BE2C (cell line): ENCODE data around the gene TMEM167A.

Experiments used
- DNase-seq: peaks from one replicate; pipeline ENCODE4 v3.0.0-alpha.2; 2020
- H3K27me3 ChIP-seq: fragments of 250-450 bp; sonication (Bioruptor Pico); 2 replicates; pipeline ENCODE4 v1.5.1; 2020; ENCODE audit warnings: mild to moderate bottlenecking
- H3K36me3 ChIP-seq: fragments of 250-450 bp; sonication (Bioruptor Pico); 2 replicates; pipeline ENCODE4 v1.5.1; 2020; ENCODE audit warnings: mild to moderate bottlenecking
- H3K4me1 ChIP-seq: fragments of 250-450 bp; sonication (Bioruptor Pico); 2 replicates; pipeline ENCODE4 v1.5.1; 2020
- H3K4me3 ChIP-seq: 2 replicates; pipeline ENCODE4 v1.5.1; 2011; ENCODE audit warnings: low read depth, low read length
- H3K9me3 ChIP-seq: fragments of 250-450 bp; sonication (Bioruptor Pico); 2 replicates; pipeline ENCODE4 v1.5.1; 2020
- CTCF ChIP-seq: IDR thresholded peaks from 2 replicates; pipeline ENCODE4 v1.5.1; 2012; ENCODE audit warnings: mild to moderate bottlenecking, low read depth, low read length

Gene TMEM167A

GRCh38 chr5:83026930-83027687 is 50.1 kb downstream of the TMEM167A start:
- DNase-seq: no peak

GRCh38 chr5:83026516-83026915 is 50.7 kb downstream of the TMEM167A start:
- Histone ChIP-seq H3K9me3 (no peaks in the 10 kb centered on the region; the same call in 1 of the 2 replicates), H3K27me3 (no peaks in the 10 kb centered on the region), H3K4me3 (no peak overlapping the region), H3K4me1 (no peaks in the 10 kb centered on the region), H3K36me3 (no peaks in the 10 kb centered on the region)
- TF ChIP-seq CTCF: no peak
- no peak for DNase-seq

More at GRCh38 chr5:83026930-83027687, 50.1 kb downstream of the TMEM167A start:
- no peak overlapping the region for H3K4me3 ChIP-seq
- no peaks in the 10 kb centered on the region; the same call in 1 of the 2 replicates for H3K9me3 ChIP-seq
- no peaks in the 10 kb centered on the region for H3K4me1 ChIP-seq
- H3K36me3 ChIP-seq: no peaks in the 10 kb centered on the region
- TF ChIP-seq CTCF: no peak
- no peaks in the 10 kb centered on the region for H3K27me3 ChIP-seq

GRCh38 chr5:83025690-83026478 is 51.3 kb downstream of the TMEM167A start:
- Histone ChIP-seq H3K36me3 (no peaks in the 10 kb centered on the region), H3K27me3 (no peaks in the 10 kb centered on the region), H3K9me3 (no peaks in the 10 kb centered on the region; the same call in 1 of the 2 replicates), H3K4me3 (no peak overlapping the region), H3K4me1 (no peaks in the 10 kb centered on the region)
- TF ChIP-seq CTCF: no peak
- no peak for DNase-seq

GRCh38 chr5:83022334-83022733 is 54.9 kb downstream of the TMEM167A start:
- DNase-seq: no peak
- H3K4me1 ChIP-seq: no peaks in the 10 kb centered on the region
- no peak overlapping the region for H3K4me3 ChIP-seq
- H3K27me3 ChIP-seq: no peaks in the 10 kb centered on the region
- no peak for TF ChIP-seq CTCF
- H3K36me3 ChIP-seq: no peaks in the 10 kb centered on the region
- H3K9me3 ChIP-seq: no peaks in the 10 kb centered on the region; the same call in 1 of the 2 replicates

GRCh38 chr5:83015676-83016075 is 61.5 kb downstream of the TMEM167A start:
- no peak for DNase-seq
- no peaks in the 10 kb centered on the region for H3K9me3 ChIP-seq
- H3K4me1 ChIP-seq: no peaks in the 10 kb centered on the region
- H3K27me3 ChIP-seq: no peaks in the 10 kb centered on the region
- H3K36me3 ChIP-seq: no peaks in the 10 kb centered on the region
- no peak overlapping the region for H3K4me3 ChIP-seq
- no peak for TF ChIP-seq CTCF

GRCh38 chr5:83011985-83012384 is 65.2 kb downstream of the TMEM167A start:
- Histone ChIP-seq H3K36me3 (no peaks in the 10 kb centered on the region), H3K4me3 (no peak overlapping the region), H3K4me1 (no peaks in the 10 kb centered on the region), H3K27me3 (no peaks in the 10 kb centered on the region), H3K9me3 (no peaks in the 10 kb centered on the region)
- DNase-seq: no peak
- TF ChIP-seq CTCF: no peak
